Measurements from ENCODE around the gene LCE1D.

- TF ChIP-seq, protein P1, sequence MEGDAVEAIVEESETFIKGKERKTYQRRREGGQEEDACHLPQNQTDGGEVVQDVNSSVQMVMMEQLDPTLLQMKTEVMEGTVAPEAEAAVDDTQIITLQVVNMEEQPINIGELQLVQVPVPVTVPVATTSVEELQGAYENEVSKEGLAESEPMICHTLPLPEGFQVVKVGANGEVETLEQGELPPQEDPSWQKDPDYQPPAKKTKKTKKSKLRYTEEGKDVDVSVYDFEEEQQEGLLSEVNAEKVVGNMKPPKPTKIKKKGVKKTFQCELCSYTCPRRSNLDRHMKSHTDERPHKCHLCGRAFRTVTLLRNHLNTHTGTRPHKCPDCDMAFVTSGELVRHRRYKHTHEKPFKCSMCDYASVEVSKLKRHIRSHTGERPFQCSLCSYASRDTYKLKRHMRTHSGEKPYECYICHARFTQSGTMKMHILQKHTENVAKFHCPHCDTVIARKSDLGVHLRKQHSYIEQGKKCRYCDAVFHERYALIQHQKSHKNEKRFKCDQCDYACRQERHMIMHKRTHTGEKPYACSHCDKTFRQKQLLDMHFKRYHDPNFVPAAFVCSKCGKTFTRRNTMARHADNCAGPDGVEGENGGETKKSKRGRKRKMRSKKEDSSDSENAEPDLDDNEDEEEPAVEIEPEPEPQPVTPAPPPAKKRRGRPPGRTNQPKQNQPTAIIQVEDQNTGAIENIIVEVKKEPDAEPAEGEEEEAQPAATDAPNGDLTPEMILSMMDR (IDR thresholded peaks at IDR 0.05) = no peak
- TF ChIP-seq ZFX (IDR thresholded peaks at IDR 0.05; ENCODE audit: borderline replicate concordance) = no peak
Measured at GRCh38 chr1:152747831-152748230, 48.7 kb upstream of the LCE1D start.

Data from 22Rv1 (cell line).